Sigmoid colon (tissue), 7 donors: ENCODE data around the gene SPRED2. TPM values are rescaled to one million over a fixed set of nuclear protein-coding genes. Genes with fewer than 3 reads are reported as not detected.
A peak's percentile ranks its signal among the peaks of the same experiment; 100 is the strongest.

Source experiments
- DNase-seq: peaks from one replicate; pipeline ENCODE4 v3.0.0-alpha.2; 2019
- H3K27ac ChIP-seq, 4 donors: fragments of 200-600 bp; sonication (generic); one replicate each; pipeline ENCODE4 v1.5.1; 2016 to 2019; ENCODE audit warnings: mild to moderate bottlenecking in 1 of 4
- H3K27me3 ChIP-seq, 3 donors: fragments of 200-600 bp; sonication (generic); one replicate each; pipeline ENCODE4 v1.5.1; 2019; ENCODE audit warnings: mild to moderate bottlenecking in 1 of 3
- H3K36me3 ChIP-seq, 4 donors: fragments of 200-600 bp; sonication (generic); one replicate each; pipeline ENCODE4 v1.5.1; 2016 to 2019
- H3K4me1 ChIP-seq, 4 donors: fragments of 200-600 bp; sonication (generic); one replicate each; pipeline ENCODE4 v1.5.1; 2017 to 2019
- H3K4me3 ChIP-seq, 4 donors: fragments of 200-600 bp; sonication (generic); one replicate each; pipeline ENCODE4 v1.5.1; 2017 to 2019; ENCODE audit warnings: mild to moderate bottlenecking in 2 of 4, moderate library complexity in 1 of 4
- H3K9me3 ChIP-seq, 4 donors: fragments of 200-600 bp in 3 of 4; sonication (generic) in 3 of 4; one replicate each; pipeline versions ENCODE4 v1.5.1 to v1.6.1; 2013 to 2019
- CTCF ChIP-seq, 4 experiments: fragments of 450-650 bp in 3 of 4; fragments of 200-600 bp in 1 of 4; IDR thresholded peaks; one replicate each; pipeline ENCODE4 v1.5.1; 2016 to 2019; ENCODE audit warnings: antibody characterized with exemption in 4 of 4, mild to moderate bottlenecking in 3 of 4, moderate library complexity in 2 of 4
- EP300 ChIP-seq, 4 donors: sonication (generic); formaldehyde crosslinking; IDR thresholded peaks; one replicate each; pipeline ENCODE4 v1.6.1; 2017; ENCODE audit warnings: antibody characterized with exemption in 4 of 4
- POLR2A ChIP-seq, 2 donors: fragments of 450-650 bp; IDR thresholded peaks; one replicate each; pipeline ENCODE4 v1.6.1; 2016; ENCODE audit warnings: antibody characterized with exemption in 2 of 2, mild to moderate bottlenecking in 2 of 2, moderate library complexity in 2 of 2
- POLR2AphosphoS5 ChIP-seq, 4 donors: sonication (generic); formaldehyde crosslinking; IDR thresholded peaks; one replicate each; pipeline ENCODE4 v1.6.1; 2017; ENCODE audit warnings: antibody characterized with exemption in 4 of 4
- WGBS, 2 donors: extraction: QIAGEN DNeasy Blood & Tissue Kit; methylation state at CpG; one replicate each; pipeline ENCODE4 v1.1.7; 2013; 5-methylcytosine and 5-hydroxymethylcytosine counted together
- intact Hi-C: fragments of 100-400 bp; cut with DNase I; formaldehyde crosslinking; loops from one replicate; pipeline ENCODE4 v1.15.1; 2023
- polyA plus RNA-seq, 3 donors: library from polyadenylated mRNA; stranded (reverse); fragments of 200-250 nt; gene quantifications; one replicate each; pipeline ENCODE4 v1.2.3, GENCODE V29; 2013
- total RNA-seq, 4 donors: library from RNA; depleted of rRNA; stranded (reverse); fragments of >200 nt; gene quantifications; one replicate each; pipeline ENCODE4 v1.1.0, GENCODE V29; 2016
- donor health status: healthy with polysubstance abuse.
- donor health status: Bipolar disorder and iron deficiency.
- donor health status: healthy.

The SPRED2 gene
- total and polyA plus RNA-seq, 7 donors = 6.1 to 31.2 (median 13.0) TPM

- H3K27ac ChIP-seq = no peak overlapping the region
- no peak for DNase-seq
- no peak for TF ChIP-seq CTCF (IDR thresholded peaks at IDR 0.05)
- no peak for TF ChIP-seq POLR2AphosphoS5 (IDR thresholded peaks at IDR 0.05)
- TF ChIP-seq EP300 (IDR thresholded peaks at IDR 0.05) = no peak
- no peak for TF ChIP-seq POLR2A (IDR thresholded peaks at IDR 0.05)
- H3K4me1 ChIP-seq = peaks cover 0 to 27% (median 21%) of the 10 kb centered on the region in 4 donors
- H3K4me3 ChIP-seq = no peak overlapping the region
- intact Hi-C loops = no loop called here
- WGBS, 2 donors = 95 to 97% methylated on average over 4 of the region's 4 CpGs
- no peaks in the 10 kb centered on the region for H3K36me3 ChIP-seq
- H3K27me3 ChIP-seq = no peaks in the 10 kb centered on the region
- no peaks in the 10 kb centered on the region for H3K9me3 ChIP-seq
These were observed 45.4 kb downstream of the SPRED2 start for GRCh38 chr2:65386989-65387388.

DNA sequence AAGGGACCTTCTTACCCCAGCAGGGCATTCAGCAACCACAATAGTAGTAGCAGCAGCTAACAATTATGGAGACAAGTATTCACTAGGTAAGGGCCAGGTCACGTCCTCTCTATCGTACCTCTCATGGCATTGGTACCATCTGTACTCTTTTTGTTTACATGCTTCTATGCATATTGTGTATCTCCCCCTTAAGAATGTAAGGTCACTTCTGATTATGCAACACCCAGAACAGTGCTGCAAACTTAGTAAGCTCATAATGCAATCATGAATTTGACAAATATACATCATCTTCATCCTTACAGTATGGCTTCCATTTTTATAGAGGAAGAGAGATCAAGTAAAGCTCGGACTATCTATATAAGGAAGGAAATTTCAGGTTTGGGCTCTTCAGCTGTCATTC is 46.1 kb downstream of the SPRED2 start:
- H3K4me1 ChIP-seq = peaks cover 0 to 29% (median 24%) of the 10 kb centered on the region in 4 donors

GRCh38 chr2:65383541-65384488 is 48.6 kb downstream of the SPRED2 start:
- Histone ChIP-seq H3K4me1 (peaks cover 0 to 29% (median 24%) of the 10 kb centered on the region in 4 donors), H3K27me3 (no peaks in the 10 kb centered on the region), H3K4me3 (no peak overlapping the region), H3K27ac (peak overlapping the region; percentile 24 to 70 (median 62)), H3K9me3 (no peaks in the 10 kb centered on the region), H3K36me3 (no peaks in the 10 kb centered on the region)
- intact Hi-C loops = loop anchor here (5.0 kb wide), 1 partner anchor 33 kb away; no protein-coding TSS in a partner anchor
- DNase-seq = no peak
- 57 to 60% methylated on average over 17 of the region's 17 CpGs for WGBS, 2 donors
- no peak for TF ChIP-seq EP300 (IDR thresholded peaks at IDR 0.05)
- TF ChIP-seq POLR2AphosphoS5 (IDR thresholded peaks at IDR 0.05) = no peak
- no peak for TF ChIP-seq POLR2A (IDR thresholded peaks at IDR 0.05)
- TF ChIP-seq CTCF (IDR thresholded peaks at IDR 0.05) = no peak

More for the DNA sequence above, 46.1 kb downstream of the SPRED2 start:
- H3K27ac ChIP-seq = no peak overlapping the region
- no peak for DNase-seq
- H3K36me3 ChIP-seq = no peaks in the 10 kb centered on the region
- H3K9me3 ChIP-seq = no peaks in the 10 kb centered on the region
- H3K27me3 ChIP-seq = no peaks in the 10 kb centered on the region
- no peak for TF ChIP-seq EP300 (IDR thresholded peaks at IDR 0.05)
- no peak for TF ChIP-seq POLR2A (IDR thresholded peaks at IDR 0.05)
- no peak for TF ChIP-seq CTCF (IDR thresholded peaks at IDR 0.05)
- no peak for TF ChIP-seq POLR2AphosphoS5 (IDR thresholded peaks at IDR 0.05)
- intact Hi-C loops = no loop called here
- 83 to 86% methylated on average over 3 of the region's 3 CpGs for WGBS, 2 donors
- no peak overlapping the region for H3K4me3 ChIP-seq

GRCh38 chr2:65382776-65383357 is 49.5 kb downstream of the SPRED2 start:
- peaks cover 0 to 29% (median 25%) of the 10 kb centered on the region in 4 donors for H3K4me1 ChIP-seq
- H3K27ac ChIP-seq = peak overlapping the region; percentile 24 to 70 (median 62)
- no peaks in the 10 kb centered on the region for H3K36me3 ChIP-seq
- TF ChIP-seq POLR2AphosphoS5 (IDR thresholded peaks at IDR 0.05) (peak in 1 of 4 donors; percentile 14), EP300 (IDR thresholded peaks at IDR 0.05) (no peak), CTCF (IDR thresholded peaks at IDR 0.05) (no peak), POLR2A (IDR thresholded peaks at IDR 0.05) (no peak)
- DNase-seq = peak; percentile 85
- no peaks in the 10 kb centered on the region for H3K27me3 ChIP-seq
- WGBS, 2 donors = 5 to 15% methylated on average over 20 of the region's 20 CpGs
- no peaks in the 10 kb centered on the region for H3K9me3 ChIP-seq
- intact Hi-C loops = loop anchor here (5.0 kb wide), 1 partner anchor 34 kb away; no protein-coding TSS in a partner anchor
- peak overlapping the region in 3 of 4 donors; percentile 4 to 26 (median 23) for H3K4me3 ChIP-seq
